GM15510 (cell line): ENCODE measurements around the gene EYS.

Source experiments
- POLR2A ChIP-seq: IDR thresholded peaks from 3 replicates; pipeline ENCODE4 v1.6.1; 2011; ENCODE audit warnings: borderline replicate concordance; ENCODE audit not compliant: insufficient read length; ENCODE audit errors: extremely low read depth

The EYS gene

DNA sequence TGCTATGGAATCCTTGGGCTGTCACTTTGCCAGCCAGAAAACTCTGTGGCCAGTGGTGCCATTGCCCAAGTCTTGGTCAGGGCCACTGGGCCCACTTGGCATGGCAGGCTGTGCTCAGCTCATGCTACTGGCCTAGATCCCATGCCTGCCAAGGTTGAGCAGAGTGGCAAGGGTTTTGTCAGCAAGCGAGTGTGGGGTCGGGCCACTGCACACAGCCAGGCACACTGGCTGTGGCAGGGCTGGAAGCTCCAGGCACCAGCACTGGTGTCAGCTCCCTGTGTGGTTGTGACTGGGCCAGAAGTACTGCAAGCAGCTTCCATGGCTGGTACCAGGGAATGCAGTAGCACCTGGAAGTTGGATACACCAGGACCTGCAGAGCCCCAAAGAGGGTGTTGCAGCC, 846.8 kb downstream of the EYS start:
- no peak for TF ChIP-seq POLR2A

DNA sequence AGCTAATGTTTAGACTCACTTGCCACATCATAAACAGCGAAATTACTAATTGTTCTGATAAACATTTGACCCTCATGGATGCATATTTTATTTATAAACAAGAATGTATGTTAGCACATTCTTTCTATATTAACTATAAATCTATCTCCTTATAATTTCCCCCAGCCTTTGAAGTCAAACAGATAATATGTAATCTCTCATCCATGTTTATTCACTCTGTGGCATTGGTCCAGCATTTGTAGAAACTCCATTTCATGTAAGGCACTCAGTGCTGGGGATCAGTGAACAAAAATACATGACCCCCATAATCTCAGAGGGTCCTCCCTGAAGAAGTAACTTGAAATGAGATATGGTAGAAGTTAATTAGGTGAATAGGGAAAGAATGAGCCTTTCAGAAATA, 856.9 kb downstream of the EYS start:
- TF ChIP-seq POLR2A = no peak

DNA sequence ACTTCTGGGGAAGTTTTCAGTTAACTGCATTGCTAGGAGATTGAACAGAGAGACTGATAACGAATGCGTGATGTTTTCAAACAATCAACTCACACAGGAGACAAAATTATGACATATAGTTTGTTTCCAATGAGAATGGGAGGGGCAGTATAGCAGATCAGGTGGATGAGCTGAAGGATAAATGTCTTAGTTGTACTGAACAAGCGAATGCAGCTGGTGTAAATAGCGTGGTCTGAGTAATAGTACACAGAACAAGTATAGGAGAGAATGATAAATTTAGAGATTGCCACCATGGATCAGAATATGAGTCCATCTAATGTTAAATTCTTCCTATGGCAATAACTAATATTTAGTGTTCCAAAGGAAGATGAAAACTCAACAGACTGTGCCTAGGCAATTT, 858.6 kb downstream of the EYS start:
- no peak for TF ChIP-seq POLR2A

DNA sequence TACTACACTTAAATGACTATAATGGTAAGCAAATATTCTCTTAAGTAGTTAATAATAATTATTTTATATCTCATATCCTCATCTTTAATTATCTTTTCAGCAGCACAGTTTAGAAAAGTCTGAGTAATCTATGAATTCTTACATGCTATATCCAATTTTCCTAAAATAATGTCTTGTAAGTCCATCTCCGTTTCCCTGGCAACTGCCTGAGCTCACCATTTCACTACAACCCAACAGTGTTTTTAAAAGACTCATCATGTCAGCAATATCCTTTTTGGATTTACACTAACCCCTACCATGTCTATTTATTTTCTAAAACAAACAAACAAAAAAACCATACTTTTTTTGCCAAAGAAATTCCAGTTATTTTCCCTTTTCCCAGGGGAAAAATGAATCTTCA, 859.6 kb downstream of the EYS start:
- no peak for TF ChIP-seq POLR2A

DNA sequence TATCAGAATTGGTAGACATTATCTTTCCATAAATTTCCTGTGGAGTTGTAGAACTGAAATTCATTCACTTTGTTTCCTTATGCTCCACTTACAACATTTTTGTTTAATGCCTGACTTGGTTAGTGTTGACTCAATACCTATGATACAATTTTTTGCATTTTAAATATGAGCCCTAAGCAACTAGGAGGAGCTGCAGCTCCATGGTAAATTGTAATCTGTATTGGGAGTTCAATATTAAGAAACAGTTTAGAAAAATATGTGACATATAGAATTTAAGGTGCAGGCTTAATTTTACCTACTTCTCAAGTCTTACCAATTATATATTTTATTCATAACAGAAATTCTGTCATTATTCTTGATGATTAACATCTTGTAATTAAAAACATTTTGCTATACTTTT, 868.3 kb downstream of the EYS start:
- TF ChIP-seq POLR2A = no peak

DNA sequence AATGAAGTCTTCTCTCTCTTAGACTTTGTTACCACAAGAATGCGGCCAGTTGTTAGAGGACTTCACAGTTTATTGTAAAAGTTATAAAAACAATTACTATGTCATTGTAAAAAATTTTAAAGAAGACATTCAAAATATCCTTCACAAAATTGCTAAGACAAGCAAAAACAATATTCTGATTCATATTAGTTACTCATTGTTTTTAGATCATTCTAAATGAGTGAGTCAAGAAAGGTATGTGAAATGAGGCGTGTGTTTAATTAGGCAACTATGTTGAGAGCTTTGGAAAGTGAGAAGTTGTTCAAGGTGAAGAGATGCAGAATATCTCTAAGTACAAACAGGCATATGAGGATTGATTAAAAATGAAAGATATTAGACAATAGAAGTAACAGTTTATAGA, 875.3 kb downstream of the EYS start:
- no peak for TF ChIP-seq POLR2A

DNA sequence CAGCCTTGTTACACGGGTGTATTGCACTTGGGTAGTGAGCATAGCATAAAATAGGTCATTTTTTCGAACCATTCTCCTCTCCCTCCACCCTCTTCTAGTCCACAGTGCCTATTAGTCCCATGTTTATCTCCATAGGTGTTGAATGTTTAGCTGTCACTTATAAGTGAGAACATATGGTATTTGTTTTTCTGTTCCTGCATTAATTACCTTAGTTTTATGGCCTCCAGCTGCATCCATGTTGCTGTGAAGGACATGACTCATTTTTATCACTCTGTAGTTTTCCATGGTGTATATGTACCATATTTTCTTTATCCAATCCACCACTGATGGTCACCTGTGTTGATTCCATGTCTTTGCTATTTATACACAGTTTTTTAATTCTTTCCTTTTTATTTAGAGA, 889.5 kb downstream of the EYS start:
- no peak for TF ChIP-seq POLR2A

DNA sequence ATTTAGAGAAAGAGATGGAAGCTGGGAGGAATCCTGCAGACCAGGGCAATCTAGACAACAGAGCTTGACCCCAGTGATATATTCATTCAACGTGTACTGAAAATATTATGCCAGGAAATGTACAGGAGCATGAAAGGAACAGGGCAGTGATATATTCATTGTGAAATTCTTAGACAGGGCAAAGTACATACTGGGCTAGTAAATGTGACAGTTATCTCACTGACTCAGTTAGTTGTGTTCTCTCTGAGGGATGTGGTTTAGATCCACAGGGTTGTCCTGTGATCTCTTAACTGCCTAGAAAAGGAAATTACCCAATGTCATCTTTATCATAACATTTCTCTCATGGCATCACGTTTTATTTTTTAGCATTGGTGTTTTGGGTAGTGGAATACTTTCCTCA, 891.3 kb downstream of the EYS start:
- TF ChIP-seq POLR2A = no peak

DNA sequence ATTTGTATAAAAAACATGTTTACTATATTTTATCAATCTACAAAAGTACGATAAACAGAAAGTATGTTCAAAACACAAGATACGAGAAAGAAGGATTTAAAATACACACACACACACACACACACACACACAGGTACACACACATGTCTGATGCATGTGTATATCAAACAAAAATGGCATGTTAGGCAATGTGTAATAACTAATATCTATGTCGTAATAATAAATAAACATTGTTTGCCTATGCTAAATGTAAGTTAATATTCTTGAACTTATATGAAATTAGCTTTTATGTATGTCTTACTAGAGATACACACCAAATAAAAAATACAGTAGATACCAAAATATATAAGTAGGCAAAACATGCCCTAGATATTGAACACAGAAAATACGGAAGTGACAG, 894.9 kb downstream of the EYS start:
- TF ChIP-seq POLR2A = no peak

DNA sequence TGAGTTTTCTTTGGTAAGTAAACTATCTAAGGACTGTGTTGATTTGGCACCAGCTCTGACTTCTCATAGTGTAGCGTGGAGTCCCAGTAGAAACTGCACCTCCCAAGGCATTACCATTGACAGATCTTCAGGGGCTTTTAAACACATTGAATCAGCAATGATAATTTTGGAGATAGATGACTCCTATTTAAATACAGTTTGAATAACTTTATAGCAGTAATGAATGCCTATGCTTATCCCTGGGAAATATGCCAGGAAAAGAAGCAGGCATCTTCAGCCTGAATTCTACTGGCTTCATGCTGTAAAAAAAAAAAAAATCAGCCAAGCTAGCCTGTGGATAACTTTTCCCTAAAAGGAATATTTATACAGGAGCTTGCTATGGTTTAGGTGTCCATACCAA, 895.9 kb downstream of the EYS start:
- no peak for TF ChIP-seq POLR2A

DNA sequence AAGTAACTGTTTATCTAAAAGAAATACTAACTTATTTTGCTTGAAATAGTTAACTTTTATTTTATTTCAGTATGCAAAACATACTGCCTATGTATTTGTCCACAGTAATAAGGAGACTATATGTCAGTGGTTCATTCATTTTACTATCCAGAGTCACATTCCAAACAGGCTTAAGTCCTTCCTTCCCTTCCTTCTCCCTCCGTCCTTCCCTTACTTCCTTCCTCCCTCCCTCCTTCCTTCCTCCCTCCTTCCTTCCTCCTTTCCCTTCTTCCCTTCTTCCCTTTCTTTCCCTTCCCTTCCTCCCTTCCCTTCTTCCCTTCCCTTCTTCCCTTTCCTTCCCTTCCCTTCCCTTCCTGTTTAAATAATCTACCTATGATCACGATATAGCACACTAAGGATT, 899.2 kb downstream of the EYS start:
- TF ChIP-seq POLR2A = no peak

DNA sequence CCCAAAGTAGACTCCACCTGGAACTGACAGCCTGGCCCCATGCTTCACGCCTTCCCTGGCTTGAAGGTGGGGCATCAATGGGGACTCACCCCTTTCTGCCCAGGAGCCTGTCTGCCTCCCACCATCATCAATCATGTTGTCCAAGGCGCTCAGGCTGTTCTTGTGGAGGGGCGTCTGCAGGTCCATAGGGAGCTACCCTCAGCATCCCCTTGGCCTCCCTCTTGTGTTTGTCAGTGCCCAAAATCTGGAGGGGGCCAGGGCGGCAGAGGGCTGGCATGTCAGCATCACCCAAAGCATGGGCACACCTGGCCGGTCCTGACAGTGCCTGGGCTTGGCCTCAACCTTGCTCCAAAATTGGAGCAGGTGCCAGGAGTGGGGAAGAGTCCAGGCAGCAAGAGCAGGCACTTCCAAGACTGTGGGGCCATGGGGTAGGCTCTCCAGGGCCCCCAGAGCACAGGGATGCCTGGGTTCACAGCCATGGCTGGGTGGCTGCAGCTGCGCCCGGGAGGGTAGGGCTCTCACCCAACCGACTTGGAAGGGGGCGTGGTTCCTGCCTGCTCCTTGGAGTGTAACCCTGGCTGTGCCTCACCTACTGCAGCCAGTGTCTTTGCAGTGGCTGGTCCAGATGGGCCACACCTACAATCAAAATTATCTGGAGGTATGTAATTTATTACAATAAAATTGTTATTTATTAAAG, 903.4 kb downstream of the EYS start:
- no peak for TF ChIP-seq POLR2A

DNA sequence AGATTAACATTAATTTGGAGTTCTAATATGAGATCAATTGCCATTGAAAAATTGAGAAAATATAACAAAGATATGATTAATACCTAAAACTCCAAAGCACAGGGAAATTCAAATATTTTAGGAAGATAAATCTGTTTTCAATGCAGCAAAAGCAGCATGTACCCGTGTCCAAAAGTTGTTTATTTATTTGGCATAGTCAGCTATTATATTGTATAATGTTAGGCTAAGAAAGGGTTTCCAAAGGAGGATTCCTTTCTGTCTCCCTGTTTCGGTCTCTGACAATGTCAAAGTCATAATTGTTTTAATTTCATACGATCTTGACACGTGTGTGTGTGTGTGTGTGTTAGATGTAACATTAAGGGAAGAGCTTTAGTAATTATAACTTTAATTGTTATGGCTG, 914.5 kb downstream of the EYS start:
- no peak for TF ChIP-seq POLR2A

DNA sequence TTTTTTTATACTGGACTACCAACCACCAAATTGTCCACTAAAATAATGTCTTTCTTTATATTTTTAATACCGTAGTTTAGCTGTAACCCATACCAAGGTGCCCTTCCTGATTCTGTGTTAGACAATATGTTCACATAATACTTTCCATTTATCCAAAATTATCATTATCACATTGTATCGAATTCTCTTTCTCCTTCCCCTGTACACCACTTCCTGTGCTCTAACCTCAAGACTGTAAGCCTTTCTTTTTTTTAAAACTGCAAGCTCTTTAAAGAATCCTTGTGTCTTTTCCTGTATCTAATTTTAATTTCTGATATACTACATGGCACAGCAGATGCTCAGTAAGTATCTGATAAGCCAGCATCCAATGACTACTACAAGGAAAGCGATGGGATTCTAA, 917.5 kb downstream of the EYS start:
- no peak for TF ChIP-seq POLR2A

DNA sequence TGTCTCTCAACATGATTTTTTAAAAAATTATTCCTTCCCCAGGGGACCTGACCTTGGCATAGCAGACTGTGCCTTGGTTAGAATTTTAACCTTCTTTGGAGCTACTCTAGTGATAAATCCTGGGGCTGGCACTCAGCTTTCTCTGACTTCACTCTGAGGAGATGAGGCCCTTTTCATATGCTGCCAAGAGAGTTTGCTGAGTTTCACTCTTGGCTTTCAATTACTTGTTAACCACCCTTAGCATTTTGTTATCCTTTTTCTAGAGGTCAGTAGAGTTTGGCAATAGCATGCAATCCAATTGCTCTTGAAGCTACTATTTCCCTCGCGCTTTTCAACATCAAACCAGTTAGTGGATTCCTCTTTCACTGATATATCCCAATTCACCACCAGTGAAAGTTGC, 920.3 kb downstream of the EYS start:
- TF ChIP-seq POLR2A = no peak

DNA sequence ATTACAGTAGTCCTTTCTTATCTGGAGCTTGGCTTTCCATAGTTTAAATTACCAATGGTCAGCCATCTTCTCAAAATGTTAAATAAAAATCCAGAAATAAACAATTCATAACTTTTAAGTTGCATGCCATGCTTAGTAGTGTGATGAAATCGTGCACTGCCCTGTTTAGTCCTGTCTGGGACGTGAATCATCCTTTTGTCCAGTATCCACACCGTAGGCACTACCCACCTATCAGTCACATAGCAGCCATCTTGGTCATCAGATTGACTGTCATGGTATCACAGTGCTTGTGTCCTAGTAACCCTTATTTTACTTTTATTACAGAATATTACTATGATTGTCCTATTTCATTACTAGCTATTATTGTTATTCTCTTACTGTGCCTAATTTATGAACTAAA, 924.1 kb downstream of the EYS start:
- no peak for TF ChIP-seq POLR2A
